SJCRH30 (cell line): Measurements from ENCODE around the gene DPYSL4. TPM values are rescaled to one million over a fixed set of nuclear protein-coding genes. Genes with fewer than 3 reads are reported as not detected.

Source experiments
- DNase-seq, 2 experiments: peaks; one replicate each; pipeline ENCODE4 v3.0.0-alpha.2; 2015 to 2020
- H3K27ac ChIP-seq: fragments of 250-450 bp; sonication (Bioruptor Pico); 2 replicates; pipeline ENCODE4 v1.5.1; 2020; ENCODE audit warnings: mild to moderate bottlenecking, moderate library complexity
- H3K27me3 ChIP-seq: fragments of 250-450 bp; sonication (Bioruptor Pico); 2 replicates; pipeline ENCODE4 v1.5.1; 2020; ENCODE audit warnings: mild to moderate bottlenecking, moderate library complexity
- H3K36me3 ChIP-seq: fragments of 250-450 bp; sonication (Bioruptor Pico); 2 replicates; pipeline ENCODE4 v1.5.1; 2020; ENCODE audit warnings: mild to moderate bottlenecking, moderate library complexity
- H3K4me1 ChIP-seq: fragments of 250-450 bp; sonication (Bioruptor Pico); 2 replicates; pipeline ENCODE4 v1.5.1; 2020; ENCODE audit warnings: mild to moderate bottlenecking, moderate library complexity
- H3K4me3 ChIP-seq: fragments of 250-450 bp; sonication (Bioruptor Pico); 2 replicates; pipeline ENCODE4 v1.5.1; 2020; ENCODE audit warnings: mild to moderate bottlenecking, moderate library complexity
- H3K9me3 ChIP-seq: fragments of 250-450 bp; sonication (Bioruptor Pico); replicated peaks from 2 replicates; pipeline ENCODE4 v1.5.1; 2020; ENCODE audit warnings: mild to moderate bottlenecking, moderate library complexity
- total RNA-seq: library from RNA; depleted of rRNA; stranded (reverse); fragments of >200 nt; shearing (Covaris generic); gene quantifications from 2 replicates; pipeline ENCODE4 v1.2.3, GENCODE V29; 2014

Gene DPYSL4
- total RNA-seq, 1 experiment from 2014 or later = not detected

- H3K4me1 ChIP-seq = no peaks in the 10 kb centered on the region
- H3K27ac ChIP-seq = no peak overlapping the region
- no peaks in the 10 kb centered on the region for H3K9me3 ChIP-seq
- no peaks in the 10 kb centered on the region for H3K36me3 ChIP-seq
- no peak for DNase-seq
- no peak overlapping the region for H3K4me3 ChIP-seq
- no peaks in the 10 kb centered on the region for H3K27me3 ChIP-seq
Measured at GRCh38 chr10:132176623-132177500, 9.9 kb upstream of the DPYSL4 start.

- Histone ChIP-seq H3K4me1 (no peaks in the 10 kb centered on the region), H3K9me3 (no peaks in the 10 kb centered on the region), H3K4me3 (no peak overlapping the region), H3K27ac (no peak overlapping the region), H3K36me3 (no peaks in the 10 kb centered on the region), H3K27me3 (no peaks in the 10 kb centered on the region)
- no peak for DNase-seq
Measured at GRCh38 chr10:132178046-132178445, 8.7 kb upstream of the DPYSL4 start.

- Histone ChIP-seq H3K4me1 (no peaks in the 10 kb centered on the region), H3K36me3 (no peaks in the 10 kb centered on the region), H3K4me3 (no peak overlapping the region), H3K27me3 (no peaks in the 10 kb centered on the region), H3K27ac (no peak overlapping the region), H3K9me3 (no peaks in the 10 kb centered on the region)
- DNase-seq = no peak
Measured at GRCh38 chr10:132178672-132179545, 7.8 kb upstream of the DPYSL4 start.

GRCh38 chr10:132179551-132180392 lies 7.0 kb upstream of the DPYSL4 start:
- no peak for DNase-seq
- Histone ChIP-seq H3K4me1 (no peaks in the 10 kb centered on the region), H3K36me3 (no peaks in the 10 kb centered on the region), H3K27me3 (no peaks in the 10 kb centered on the region), H3K4me3 (no peak overlapping the region), H3K27ac (no peak overlapping the region), H3K9me3 (no peaks in the 10 kb centered on the region)

- H3K9me3 ChIP-seq = no peaks in the 10 kb centered on the region
- H3K27me3 ChIP-seq = no peaks in the 10 kb centered on the region
- H3K27ac ChIP-seq = no peak overlapping the region
- no peak for DNase-seq
- no peak overlapping the region for H3K4me3 ChIP-seq
- H3K4me1 ChIP-seq = no peaks in the 10 kb centered on the region
- H3K36me3 ChIP-seq = no peaks in the 10 kb centered on the region
Measured at GRCh38 chr10:132180736-132181135, 6.0 kb upstream of the DPYSL4 start.

- Histone ChIP-seq H3K27me3 (no peaks in the 10 kb centered on the region), H3K27ac (no peak overlapping the region)
- no peak for DNase-seq
Measured at GRCh38 chr10:132181691-132182425, 4.9 kb upstream of the DPYSL4 start.

GRCh38 chr10:132182591-132182990 lies 4.2 kb upstream of the DPYSL4 start:
- Histone ChIP-seq H3K36me3 (no peaks in the 10 kb centered on the region), H3K27ac (no peak overlapping the region), H3K4me1 (no peaks in the 10 kb centered on the region), H3K9me3 (no peaks in the 10 kb centered on the region), H3K27me3 (no peaks in the 10 kb centered on the region), H3K4me3 (no peak overlapping the region)
- no peak for DNase-seq

More at GRCh38 chr10:132181691-132182425, 4.9 kb upstream of the DPYSL4 start:
- H3K36me3 ChIP-seq = no peaks in the 10 kb centered on the region
- H3K4me1 ChIP-seq = no peaks in the 10 kb centered on the region
- no peaks in the 10 kb centered on the region for H3K9me3 ChIP-seq
- H3K4me3 ChIP-seq = no peak overlapping the region

GRCh38 chr10:132183046-132183445 lies 3.7 kb upstream of the DPYSL4 start:
- Histone ChIP-seq H3K27me3 (no peaks in the 10 kb centered on the region), H3K4me1 (no peaks in the 10 kb centered on the region), H3K9me3 (no peaks in the 10 kb centered on the region), H3K4me3 (no peak overlapping the region), H3K27ac (no peak overlapping the region), H3K36me3 (no peaks in the 10 kb centered on the region)
- DNase-seq = peak; percentile 23 to 38

GRCh38 chr10:132184816-132185593 lies 1.7 kb upstream of the DPYSL4 start:
- no peak for DNase-seq
- Histone ChIP-seq H3K4me1 (no peaks in the 10 kb centered on the region), H3K4me3 (no peak overlapping the region), H3K27ac (no peak overlapping the region), H3K36me3 (no peaks in the 10 kb centered on the region), H3K9me3 (no peaks in the 10 kb centered on the region), H3K27me3 (no peaks in the 10 kb centered on the region)

- no peaks in the 10 kb centered on the region for H3K9me3 ChIP-seq
- DNase-seq = no peak
- H3K4me1 ChIP-seq = no peaks in the 10 kb centered on the region
- H3K4me3 ChIP-seq = no peak overlapping the region
- no peak overlapping the region for H3K27ac ChIP-seq
- no peaks in the 10 kb centered on the region for H3K27me3 ChIP-seq
- H3K36me3 ChIP-seq = no peaks in the 10 kb centered on the region
Measured at GRCh38 chr10:132185601-132186487, 904 bp upstream of the DPYSL4 start.

GRCh38 chr10:132187430-132188138 lies 836 bp downstream of the DPYSL4 start:
- no peak overlapping the region for H3K27ac ChIP-seq
- no peaks in the 10 kb centered on the region for H3K4me1 ChIP-seq
- H3K27me3 ChIP-seq = no peaks in the 10 kb centered on the region
- no peak for DNase-seq
- H3K4me3 ChIP-seq = no peak overlapping the region
- H3K9me3 ChIP-seq = no peaks in the 10 kb centered on the region
- H3K36me3 ChIP-seq = no peaks in the 10 kb centered on the region

GRCh38 chr10:132188331-132188730 lies 1.6 kb downstream of the DPYSL4 start:
- Histone ChIP-seq H3K36me3 (no peaks in the 10 kb centered on the region), H3K4me3 (no peak overlapping the region), H3K4me1 (no peaks in the 10 kb centered on the region), H3K9me3 (no peaks in the 10 kb centered on the region), H3K27me3 (no peaks in the 10 kb centered on the region), H3K27ac (no peak overlapping the region)
- DNase-seq = no peak
